ENCODE results near the gene IL17RD.

GRCh38 chr3:57077630-57078343 is 87.4 kb downstream of the IL17RD start:
- no peak for TF ChIP-seq CREB1 (CRISPR knock-in tag; IDR thresholded peaks at IDR 0.05; ENCODE audit: low read depth)
- TF ChIP-seq EZH2phosphoT487 (IDR thresholded peaks at IDR 0.05; ENCODE audit: unreplicated experiment): no peak
- no peak for TF ChIP-seq ZNF462 (CRISPR knock-in tag; IDR thresholded peaks at IDR 0.05)
- no peak for TF ChIP-seq EZH2 (IDR thresholded peaks at IDR 0.05; ENCODE audit: low read depth, unreplicated experiment)
- TF ChIP-seq, protein P1, sequence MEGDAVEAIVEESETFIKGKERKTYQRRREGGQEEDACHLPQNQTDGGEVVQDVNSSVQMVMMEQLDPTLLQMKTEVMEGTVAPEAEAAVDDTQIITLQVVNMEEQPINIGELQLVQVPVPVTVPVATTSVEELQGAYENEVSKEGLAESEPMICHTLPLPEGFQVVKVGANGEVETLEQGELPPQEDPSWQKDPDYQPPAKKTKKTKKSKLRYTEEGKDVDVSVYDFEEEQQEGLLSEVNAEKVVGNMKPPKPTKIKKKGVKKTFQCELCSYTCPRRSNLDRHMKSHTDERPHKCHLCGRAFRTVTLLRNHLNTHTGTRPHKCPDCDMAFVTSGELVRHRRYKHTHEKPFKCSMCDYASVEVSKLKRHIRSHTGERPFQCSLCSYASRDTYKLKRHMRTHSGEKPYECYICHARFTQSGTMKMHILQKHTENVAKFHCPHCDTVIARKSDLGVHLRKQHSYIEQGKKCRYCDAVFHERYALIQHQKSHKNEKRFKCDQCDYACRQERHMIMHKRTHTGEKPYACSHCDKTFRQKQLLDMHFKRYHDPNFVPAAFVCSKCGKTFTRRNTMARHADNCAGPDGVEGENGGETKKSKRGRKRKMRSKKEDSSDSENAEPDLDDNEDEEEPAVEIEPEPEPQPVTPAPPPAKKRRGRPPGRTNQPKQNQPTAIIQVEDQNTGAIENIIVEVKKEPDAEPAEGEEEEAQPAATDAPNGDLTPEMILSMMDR (conservative IDR thresholded peaks at IDR 0.05; ENCODE audit: low read depth in 2 of 2): no peak
- no peak for TF ChIP-seq REST (IDR thresholded peaks at IDR 0.05; ENCODE audit: unreplicated experiment)
- no peak for TF ChIP-seq POLR2AphosphoS5 (IDR thresholded peaks at IDR 0.05; ENCODE audit: low read depth)
